ENCODE measurements around the gene ZNF595.
"Not testable (repeated sequence)": the region's sequence is repeated elsewhere in the genome, so short reads cannot be mapped to it uniquely, and the experiment has no call there.

ZNF595 gene

GRCh38 chr4:86559-87324, 33.6 kb downstream of the ZNF595 start:
- not testable (repeated sequence) for DNase-seq

DNA sequence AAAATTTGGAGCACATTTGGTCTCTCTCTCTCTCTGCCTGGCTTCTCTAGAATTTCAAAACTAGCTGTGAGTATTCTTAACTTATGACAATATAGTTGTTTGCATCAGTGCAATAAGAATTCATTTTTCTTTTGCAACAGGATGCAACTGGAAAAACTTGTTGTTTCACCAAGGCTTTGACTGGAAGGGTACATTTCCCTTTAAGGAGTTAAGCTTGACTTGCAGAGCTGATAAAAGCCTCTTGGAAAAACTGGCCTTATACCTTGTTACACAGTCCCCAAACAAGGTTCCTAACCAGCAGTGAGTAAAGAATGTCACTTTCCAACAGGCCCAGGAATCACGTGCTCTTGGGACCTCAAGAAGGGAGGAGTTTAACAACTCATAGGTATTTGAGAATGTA, 45.3 kb downstream of the ZNF595 start:
- no peak for DNase-seq

DNA sequence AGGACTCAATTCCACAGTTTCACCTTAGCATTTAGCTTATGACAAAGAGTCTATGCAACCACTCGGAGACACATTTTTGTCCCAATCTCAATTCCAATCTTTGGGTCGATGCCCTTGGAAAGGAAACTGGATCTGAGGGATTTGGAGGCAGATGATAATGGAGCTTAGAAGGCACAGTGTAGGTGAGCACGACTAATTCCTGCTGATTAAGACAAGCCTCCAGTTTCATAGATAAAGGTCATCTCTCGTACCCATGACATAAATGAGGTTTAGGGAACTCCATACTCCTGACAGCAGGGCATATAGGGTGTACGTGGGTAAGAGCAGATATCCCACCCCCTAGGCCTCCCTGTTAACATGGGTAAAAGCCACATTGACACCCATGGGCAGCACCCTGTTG, 46.7 kb downstream of the ZNF595 start:
- DNase-seq: no peak

- no peak for DNase-seq
Observed at GRCh38 chr4:107083-107443, 53.9 kb downstream of the ZNF595 start.

- no peak for DNase-seq
Observed at GRCh38 chr4:107444-108429, 54.6 kb downstream of the ZNF595 start.

DNA sequence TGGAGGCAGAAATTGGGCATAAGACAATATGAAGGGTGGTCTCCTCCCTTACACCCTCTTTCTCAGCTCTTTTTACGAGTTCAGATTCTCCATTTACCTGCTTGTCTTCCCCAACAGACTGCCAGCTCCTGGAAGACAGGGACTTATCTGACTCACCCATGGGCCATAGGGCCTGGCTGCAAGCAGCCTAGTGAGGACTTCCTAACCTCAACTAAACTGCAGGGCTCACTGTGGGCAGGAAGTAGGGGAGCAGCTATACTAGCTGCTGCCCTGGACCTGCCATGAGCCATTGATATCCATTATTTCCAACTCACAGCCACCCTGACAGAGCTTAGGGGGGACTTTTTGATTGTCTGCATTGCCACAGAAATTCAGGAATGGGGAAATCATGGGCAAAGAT, 59.6 kb downstream of the ZNF595 start:
- DNase-seq: no peak

DNA sequence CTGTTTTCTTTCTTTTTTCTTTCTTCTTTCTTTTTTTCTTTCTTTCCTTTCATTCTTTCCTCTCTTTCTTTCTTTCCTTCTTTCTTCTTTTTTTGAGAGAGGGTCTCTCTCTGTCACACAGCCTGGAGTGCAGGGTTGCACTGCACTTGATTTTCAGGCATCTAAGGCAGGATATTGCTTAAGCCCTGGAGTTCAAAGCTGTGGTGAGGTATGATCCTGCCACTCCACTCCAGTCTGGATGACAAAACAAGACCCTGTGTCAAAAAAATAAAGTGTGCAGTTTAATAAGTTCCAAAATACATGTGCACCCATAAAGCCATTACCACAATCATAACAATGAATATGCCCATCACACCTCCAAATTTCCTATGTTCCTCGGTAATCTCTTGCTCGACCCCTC, 60.6 kb downstream of the ZNF595 start:
- no peak for DNase-seq

GRCh38 chr4:114149-114548, 61.0 kb downstream of the ZNF595 start:
- no peak for DNase-seq

- no peak for DNase-seq
Observed at GRCh38 chr4:116499-116898, 63.4 kb downstream of the ZNF595 start.

- no peak for DNase-seq
Observed at GRCh38 chr4:120616-121015, 67.5 kb downstream of the ZNF595 start.

DNA sequence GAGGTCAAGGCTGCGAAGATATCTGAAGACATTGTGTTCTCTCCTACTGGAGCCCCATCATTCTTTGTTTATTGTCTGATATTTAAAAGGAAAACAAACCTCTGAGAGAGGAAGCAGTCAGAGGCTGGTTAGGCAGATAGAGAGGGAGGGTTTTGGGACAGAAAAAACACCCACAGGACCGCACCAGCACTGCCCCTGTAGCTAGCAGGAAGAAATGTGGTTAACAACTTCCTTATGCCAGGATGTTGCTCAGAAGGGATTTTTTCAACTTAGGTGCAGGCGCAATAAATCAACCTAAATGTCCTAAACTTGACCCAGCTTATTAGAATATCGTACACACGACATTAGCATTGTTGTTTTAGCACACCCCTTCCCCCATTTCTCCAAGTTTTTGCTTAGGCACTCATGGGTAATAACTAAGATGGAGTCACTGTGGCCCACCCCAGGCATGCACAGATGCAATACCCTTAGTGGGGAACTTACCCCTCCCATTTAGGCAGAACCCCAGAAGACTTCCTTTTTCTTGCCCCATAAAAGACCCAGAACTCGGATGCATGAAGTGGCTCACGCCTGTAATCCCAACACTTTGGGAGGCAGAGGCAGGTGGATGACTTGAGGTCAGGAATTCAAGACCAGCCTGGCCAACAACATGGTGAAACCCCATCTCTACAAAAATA, 68.4 kb downstream of the ZNF595 start:
- no peak for DNase-seq

GRCh38 chr4:123922-124274, 70.8 kb downstream of the ZNF595 start:
- DNase-seq: not testable (repeated sequence)

GRCh38 chr4:124275-125081, 71.4 kb downstream of the ZNF595 start, which contains the start of gene ZNF718:
TSS of gene ZNF718 (plus strand) at chr4:124501. CDS start at chr4:124671, 170 bp downstream.
- DNase-seq: peak; percentile 80

- DNase-seq: peak; percentile 15
Observed at GRCh38 chr4:125091-125771, 72.1 kb downstream of the ZNF595 start.

GRCh38 chr4:125833-126232, 72.7 kb downstream of the ZNF595 start:
- DNase-seq: no peak

- no peak for DNase-seq
Observed at GRCh38 chr4:132483-132882, 79.4 kb downstream of the ZNF595 start.

Data from NCI-H510A treated with DMSO at 0.1 percent for 48 hours (cell line).